Measurements from ENCODE around the gene RERE.

RERE gene

GRCh38 chr1:8423692-8424538, 393.5 kb downstream of the RERE start:
- peak; percentile 71 for DNase-seq (ENCODE audit: low read depth)

GRCh38 chr1:8423269-8423691, 394.2 kb downstream of the RERE start:
- DNase-seq (ENCODE audit: low read depth): no peak

GRCh38 chr1:8422510-8423268, 394.8 kb downstream of the RERE start:
- DNase-seq (ENCODE audit: low read depth): no peak

GRCh38 chr1:8421721-8422120, 395.7 kb downstream of the RERE start:
- DNase-seq (ENCODE audit: low read depth): no peak

- DNase-seq (ENCODE audit: low read depth): no peak
Measured at GRCh38 chr1:8420318-8420717, 397.1 kb downstream of the RERE start.

GRCh38 chr1:8419861-8420260, 397.6 kb downstream of the RERE start:
- no peak for DNase-seq (ENCODE audit: low read depth)

GRCh38 chr1:8419172-8419571, 398.3 kb downstream of the RERE start:
- DNase-seq (ENCODE audit: low read depth): peak; percentile 75

GRCh38 chr1:8418301-8418700, 399.1 kb downstream of the RERE start:
- DNase-seq (ENCODE audit: low read depth): no peak

- DNase-seq (ENCODE audit: low read depth): no peak
Measured at GRCh38 chr1:8417625-8418024, 399.8 kb downstream of the RERE start.

- no peak for DNase-seq (ENCODE audit: low read depth)
Measured at GRCh38 chr1:8416881-8417280, 400.6 kb downstream of the RERE start.

- no peak for DNase-seq (ENCODE audit: low read depth)
Measured at GRCh38 chr1:8415526-8416278, 401.7 kb downstream of the RERE start.

GRCh38 chr1:8412183-8412831, 405.1 kb downstream of the RERE start:
- peak; percentile 95 for DNase-seq (ENCODE audit: low read depth)

- no peak for DNase-seq (ENCODE audit: low read depth)
Measured at GRCh38 chr1:8411803-8412182, 405.6 kb downstream of the RERE start.

- no peak for DNase-seq (ENCODE audit: low read depth)
Measured at GRCh38 chr1:8410791-8411190, 406.6 kb downstream of the RERE start.

GRCh38 chr1:8409606-8410005, 407.8 kb downstream of the RERE start:
- DNase-seq (ENCODE audit: low read depth): no peak

- DNase-seq (ENCODE audit: low read depth): peak; percentile 73
Measured at GRCh38 chr1:8409106-8409505, 408.3 kb downstream of the RERE start.

GRCh38 chr1:8408151-8408839, 409.1 kb downstream of the RERE start:
- DNase-seq (ENCODE audit: low read depth): peak; percentile 88

GRCh38 chr1:8407652-8408051, 409.8 kb downstream of the RERE start:
- no peak for DNase-seq (ENCODE audit: low read depth)

GRCh38 chr1:8406960-8407359, 410.5 kb downstream of the RERE start:
- DNase-seq (ENCODE audit: low read depth): no peak

- no peak for DNase-seq (ENCODE audit: low read depth)
Measured at GRCh38 chr1:8406011-8406410, 411.4 kb downstream of the RERE start.
